ENCODE data around the gene EDN1.
"Not testable (repeated sequence)": the region's sequence is repeated elsewhere in the genome, so short reads cannot be mapped to it uniquely, and the experiment has no call there.

EDN1 gene

DNA sequence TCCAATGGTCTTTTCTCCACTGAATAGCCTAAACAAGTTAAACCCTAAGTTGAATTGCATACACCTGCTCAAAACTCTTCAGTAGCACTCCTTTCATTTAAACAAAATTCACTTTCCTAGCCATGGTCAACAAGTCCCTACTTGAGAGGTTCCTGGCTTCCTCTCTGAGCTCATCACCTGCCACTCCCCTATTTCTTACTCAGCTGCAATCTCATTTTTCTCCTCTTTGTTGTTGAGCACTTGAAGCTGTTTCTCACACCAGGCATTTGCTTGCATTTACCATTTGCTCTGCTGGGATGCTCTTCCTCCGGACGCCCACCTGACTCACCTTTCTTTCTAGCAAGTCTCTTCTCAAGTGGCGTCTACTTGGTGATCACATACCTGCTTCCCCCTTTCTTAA is 38.5 kb downstream of the EDN1 start:
- no peak for DNase-seq

DNA sequence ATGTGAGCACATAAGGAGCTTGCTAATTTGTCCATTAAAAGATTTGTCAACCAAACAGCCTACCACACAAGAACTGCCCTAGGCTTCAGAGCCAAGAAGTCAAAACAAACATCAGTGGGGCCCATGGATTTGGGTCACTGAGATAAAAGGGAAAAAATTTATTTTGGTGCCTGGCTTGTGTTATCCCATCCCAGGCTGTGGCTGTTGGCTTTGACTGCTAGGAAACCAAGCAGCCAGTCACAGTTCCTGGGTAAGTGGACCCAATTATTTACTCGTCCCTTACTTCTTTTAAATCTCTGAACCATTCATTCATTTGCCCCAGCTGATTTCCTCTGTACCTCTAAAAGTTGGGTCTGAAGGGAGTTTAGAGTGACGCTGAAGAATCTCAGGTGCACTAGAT is 41.3 kb downstream of the EDN1 start:
- no peak for DNase-seq

DNA sequence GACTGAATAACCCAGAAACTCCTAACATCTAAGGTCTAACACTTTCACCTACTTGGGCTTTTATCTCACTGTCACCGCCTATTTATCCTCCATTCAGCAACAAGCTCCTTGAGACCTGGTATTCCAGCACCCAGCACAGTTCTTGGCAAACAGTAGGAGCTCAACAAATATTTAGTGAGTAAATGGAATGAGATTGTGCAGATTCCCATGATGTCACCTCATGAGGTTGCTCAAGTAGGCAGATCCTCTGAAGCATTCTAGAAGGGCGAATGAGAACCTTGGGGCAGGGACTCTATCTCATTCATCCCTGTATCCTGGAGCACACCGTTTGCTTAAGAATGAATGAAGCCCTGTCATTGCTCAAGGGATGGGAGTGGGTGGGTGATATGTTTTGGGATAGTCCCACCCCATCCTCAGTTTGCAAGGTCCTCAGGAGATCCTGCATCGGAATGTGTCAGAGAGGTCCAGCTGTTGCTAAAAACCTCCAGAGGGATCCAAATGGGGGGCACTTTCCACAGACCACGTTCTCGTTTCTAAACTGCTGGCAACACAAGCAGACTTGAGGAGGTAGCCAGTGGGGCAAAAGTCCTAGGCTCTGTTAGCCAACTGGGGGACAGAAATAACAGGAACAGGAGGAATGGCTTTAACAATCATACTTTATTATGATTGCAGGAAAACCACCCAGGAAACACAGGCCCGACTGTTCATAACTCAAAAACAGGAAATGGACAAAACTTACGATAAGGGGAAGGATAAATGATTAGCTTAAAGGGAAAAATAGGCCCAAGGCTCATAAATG is 42.0 kb downstream of the EDN1 start:
- no peak for DNase-seq

DNA sequence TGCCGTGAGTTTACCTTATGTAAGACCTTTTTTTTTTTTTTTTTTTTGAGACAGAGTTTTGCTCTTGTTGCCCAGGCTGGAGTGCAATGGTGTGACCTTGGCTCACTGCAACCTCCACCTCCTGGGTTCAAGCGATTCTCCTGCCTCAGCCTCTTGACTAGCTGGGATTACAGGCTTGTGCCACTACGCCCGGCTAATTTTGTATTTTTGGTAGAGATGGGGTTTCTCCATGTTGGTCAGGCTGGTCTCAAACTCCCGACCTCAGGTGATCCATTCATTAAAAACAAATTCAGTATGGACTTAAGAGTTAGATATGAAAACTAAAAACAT is 42.6 kb downstream of the EDN1 start:
- not testable (repeated sequence) for DNase-seq

DNA sequence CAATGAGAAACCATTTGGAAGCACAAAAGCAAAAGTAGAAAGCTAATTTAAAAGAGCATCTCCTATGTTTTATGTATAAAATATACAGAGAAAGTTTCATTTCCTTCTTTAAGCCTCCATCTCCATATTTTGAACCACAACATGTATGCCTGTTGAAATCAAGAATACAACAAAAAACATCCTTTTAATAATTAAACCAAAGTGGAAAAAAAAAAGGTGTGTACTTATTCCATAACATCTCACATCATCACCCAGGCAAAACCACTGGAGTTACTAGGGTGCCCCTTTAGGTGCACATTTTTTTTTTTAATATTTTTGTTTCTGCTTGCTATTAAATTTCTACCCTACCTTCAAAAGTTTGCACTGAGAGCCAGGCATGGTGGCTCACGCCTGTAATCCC is 43.0 kb downstream of the EDN1 start:
- DNase-seq = no peak

DNA sequence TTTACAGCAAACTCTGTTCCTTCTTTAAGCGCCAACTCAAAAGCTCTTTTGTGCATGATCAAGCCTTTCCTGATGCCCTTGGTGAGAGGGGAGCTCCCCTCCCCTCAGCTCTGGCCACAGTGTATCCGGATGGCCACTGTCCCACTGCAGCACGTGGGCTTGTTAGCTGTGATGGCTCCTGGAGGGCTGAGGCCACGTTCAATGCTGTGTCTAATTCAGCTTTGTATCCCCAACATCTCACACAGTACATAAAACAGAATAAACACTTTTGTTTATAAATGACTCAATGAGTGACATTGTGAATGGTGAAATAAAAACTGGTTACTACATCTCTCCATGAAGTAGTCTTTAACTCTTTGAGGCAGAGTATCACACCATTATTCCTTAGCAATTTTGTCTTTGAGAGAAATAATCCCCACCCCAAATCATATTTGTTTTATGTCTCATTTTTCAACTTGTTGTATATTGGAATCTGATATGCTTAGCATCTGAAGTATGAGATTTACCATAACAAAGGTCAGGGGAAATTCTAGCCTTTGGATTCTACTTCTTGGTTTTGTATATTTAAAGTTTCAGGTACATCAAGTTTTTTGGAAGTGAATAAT is 44.5 kb downstream of the EDN1 start:
- DNase-seq = no peak

DNA sequence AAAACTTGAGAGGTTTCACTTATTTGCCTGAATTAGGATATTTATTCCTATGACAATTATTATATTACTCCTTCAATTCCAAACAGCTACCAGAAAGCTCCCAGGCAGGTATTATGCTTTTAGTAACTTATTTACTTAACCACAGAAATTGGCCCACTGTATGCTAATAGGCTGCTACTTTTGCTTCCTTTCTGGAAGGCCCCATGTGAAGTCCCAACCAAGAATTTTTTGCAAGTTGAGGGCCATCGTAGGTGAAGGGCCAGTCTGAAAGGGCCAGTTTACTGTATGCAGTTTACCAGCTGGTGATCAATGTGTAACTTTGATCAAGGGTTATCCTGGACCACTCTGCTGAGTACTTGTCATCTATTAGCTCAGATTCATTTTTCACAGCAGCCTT is 45.0 kb downstream of the EDN1 start:
- no peak for DNase-seq

DNA sequence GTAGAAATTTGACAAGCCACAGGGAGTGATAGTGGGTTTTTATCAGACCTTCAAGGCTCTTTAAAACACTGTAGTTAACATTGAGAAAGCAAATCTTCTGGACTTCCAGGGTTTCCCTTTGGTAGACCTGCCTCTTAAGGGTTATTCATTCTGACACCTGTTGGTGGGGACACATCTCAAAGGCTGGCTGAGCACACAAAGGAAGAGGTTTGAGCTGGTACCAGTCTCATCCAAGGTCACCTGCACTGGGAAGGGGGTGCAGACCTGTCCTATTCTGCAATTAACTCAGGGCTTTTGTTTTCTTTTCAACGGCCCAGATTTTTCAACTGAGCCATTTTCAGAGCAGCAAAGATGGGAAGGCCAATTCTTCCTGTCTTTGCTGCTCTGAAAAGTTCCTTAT is 45.6 kb downstream of the EDN1 start:
- no peak for DNase-seq

DNA sequence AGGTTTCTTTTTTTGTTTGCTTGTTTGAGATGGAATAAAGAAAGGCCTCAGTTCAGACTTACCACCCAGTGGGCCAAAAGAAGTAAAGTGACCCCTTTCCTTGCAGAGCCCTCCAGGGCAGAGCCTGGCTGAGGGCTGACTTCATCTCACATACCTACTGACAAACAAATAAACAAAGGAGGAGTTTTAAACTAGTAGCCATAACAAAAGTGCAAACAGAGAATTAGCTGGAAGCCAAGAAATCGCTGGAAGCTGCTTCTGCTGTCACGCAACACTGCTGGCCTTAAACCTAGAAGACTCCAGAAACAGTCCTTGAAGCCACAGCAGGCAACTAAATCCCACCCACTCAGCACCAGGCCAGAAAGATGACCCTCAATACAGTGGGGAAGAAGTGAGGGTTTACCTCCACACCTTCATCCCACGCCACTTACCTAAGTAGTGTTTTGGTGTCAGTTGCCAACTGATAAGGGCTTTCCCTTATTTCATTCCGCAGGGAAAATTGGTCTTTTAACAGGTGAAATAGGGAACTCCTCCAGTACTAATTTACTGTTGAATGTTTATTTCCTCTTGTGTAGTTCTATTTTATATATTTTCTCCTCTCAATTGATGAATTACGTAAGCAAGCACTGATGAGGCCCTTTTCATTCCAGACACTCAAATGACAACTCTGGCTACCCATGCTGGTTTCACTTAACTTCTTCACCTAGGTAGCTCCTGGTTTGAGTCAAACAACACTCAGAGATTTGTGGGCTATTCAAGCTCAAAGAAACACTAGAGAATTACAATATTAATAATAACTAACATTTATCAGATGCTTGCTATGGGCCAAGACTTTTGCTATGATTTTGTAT is 46.2 kb downstream of the EDN1 start:
- no peak for DNase-seq

DNA sequence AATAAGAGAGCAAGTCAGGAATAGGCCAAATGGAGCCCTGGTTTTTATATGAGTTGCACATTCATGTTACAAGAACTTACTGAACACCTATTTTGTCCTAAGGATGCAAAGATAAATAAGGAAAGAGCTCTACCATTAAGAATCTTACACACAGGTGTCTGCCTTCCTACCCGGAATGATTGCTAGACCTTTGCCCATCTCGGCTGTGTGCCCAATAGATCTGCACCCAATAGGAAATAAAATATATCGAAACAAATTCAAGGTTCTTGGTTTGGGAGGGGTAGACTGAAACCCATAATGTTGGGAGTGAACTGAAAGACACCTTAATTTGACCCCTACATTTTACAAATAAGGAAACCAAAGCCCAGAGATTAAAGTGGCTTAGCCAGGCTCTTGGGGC is 48.9 kb downstream of the EDN1 start:
- no peak for DNase-seq

DNA sequence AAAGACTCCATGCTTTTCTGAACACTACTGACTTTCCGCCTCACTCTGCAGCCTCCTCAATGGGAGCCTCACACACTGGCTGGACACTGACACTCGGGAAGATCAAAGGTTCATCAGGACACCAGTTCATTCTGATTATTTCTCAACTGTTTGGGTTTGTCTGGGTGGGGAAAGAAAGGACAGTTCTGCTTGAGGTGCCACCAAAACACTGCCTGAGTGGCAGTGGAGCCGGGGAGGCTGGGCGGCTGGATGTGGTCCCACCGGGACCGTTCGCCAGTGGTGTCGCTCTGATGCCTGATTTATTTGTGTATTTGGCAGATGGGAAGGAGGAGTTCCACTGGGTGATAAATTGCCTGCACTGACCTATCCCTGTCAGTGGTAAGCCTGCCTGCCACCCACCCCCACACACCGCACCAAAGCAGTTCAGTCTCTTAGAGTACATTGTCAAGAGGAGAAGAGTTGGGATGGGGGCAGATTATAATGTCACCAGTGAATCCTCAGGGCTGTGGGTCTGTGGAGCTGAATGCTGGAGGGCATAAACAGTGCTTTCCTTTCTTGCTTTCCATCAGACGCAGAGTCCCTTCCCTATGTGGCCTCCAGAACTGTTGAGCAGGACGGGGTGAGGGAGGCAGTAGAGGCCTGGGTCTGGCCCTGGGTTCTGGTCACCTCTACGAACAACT is 49.8 kb downstream of the EDN1 start:
- DNase-seq = peak; percentile 34 to 78

DNA sequence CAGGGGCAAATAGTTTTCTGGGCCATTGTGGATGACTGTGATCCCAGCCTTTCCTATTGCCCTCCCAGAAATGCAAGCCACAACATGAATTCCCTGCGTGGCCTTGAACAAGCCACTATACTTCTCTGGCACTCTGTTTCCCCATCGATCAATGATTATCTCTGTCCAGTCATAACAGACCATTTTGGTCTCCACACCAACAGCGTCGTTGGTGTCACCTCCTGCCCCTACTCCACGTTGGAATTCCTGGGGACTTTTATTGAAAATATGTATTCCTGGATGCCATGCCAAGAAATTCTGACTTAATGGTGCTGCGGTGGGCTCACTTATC is 50.3 kb downstream of the EDN1 start:
- no peak for DNase-seq

DNA sequence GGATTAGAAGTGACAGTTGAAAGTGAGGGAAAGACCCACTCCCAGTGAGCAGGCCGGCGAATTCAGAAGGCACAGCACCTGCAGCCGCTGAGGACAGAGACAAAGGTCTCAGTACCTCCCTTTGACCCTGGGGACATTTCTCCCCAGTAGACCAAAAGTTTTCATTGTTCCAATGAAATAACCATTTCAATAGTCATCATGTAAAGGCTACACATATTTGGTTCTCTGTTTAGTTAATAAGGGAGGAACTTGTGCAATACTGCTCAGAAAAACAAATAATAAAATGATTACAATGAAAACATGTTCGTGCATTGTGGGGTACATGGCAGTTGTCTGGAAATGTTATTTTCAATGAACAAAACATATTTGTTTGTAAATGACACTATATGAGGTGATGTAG is 52.5 kb downstream of the EDN1 start:
- no peak for DNase-seq

DNA sequence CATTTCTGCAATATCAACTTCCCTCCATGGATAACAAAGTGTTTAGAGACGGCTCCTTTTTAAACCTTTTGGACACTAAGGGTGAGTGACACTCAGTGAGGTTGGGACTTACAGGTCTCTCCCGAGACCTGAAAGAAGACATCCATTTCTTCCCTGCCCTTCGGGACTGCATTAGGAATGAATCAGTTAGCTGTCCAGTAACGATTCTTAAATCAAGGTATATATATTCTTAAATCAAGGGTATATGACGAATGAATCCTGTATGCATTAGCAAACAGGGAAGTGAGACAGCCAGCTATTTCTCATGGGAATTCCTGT is 52.9 kb downstream of the EDN1 start:
- no peak for DNase-seq

DNA sequence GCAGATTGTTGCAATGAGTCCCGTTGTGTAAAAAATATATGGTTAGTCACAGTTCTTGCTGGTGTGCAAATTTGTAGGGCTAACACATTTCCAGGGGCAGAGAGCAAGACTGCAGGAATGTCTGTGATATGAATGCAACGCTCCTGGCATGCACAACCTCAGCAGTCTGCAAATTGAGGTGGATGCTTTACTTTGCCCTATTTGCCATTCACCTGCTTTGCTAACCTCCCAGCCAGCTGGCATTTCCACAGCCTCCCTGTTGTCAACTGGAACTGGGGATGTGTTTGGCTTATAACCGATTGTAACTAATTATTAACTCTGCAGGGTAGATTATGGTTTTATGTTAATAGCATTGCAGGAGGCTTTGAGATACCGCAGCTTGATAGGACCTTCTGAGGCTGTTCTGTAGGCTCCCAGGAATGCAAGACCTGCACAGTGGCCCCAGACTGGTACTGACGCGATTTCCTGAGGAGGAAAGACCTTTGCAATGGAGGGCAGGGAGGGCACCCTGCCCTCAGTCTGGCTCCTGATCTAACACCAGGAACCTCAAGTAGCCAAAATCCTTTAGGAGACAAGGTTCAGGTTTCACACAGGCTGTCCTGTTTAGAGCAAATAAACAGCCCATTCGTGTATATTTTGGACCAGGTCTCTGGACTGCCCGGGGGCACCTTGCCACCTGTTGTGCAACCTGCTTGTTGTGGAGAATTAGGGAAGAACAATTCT is 53.4 kb downstream of the EDN1 start:
- DNase-seq = no peak

DNA sequence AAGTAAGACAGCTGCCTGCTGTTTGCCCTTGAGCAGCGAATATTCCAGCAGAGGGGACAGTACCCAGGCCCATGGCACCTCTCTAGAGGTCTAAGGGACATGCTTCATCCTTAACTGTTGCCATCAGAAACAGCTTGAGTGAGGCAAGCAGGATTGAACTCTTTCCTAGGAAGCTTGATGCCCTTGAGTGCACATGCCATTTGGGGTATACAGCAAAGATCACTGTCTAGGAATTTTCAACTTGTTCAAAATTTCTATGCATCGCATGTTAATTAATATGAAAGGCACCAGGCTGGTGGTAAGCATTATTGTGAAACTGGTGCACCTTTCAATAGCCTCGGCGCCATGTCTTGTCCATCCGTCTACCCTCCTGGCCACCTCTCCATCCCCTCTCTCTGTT is 54.1 kb downstream of the EDN1 start:
- no peak for DNase-seq

DNA sequence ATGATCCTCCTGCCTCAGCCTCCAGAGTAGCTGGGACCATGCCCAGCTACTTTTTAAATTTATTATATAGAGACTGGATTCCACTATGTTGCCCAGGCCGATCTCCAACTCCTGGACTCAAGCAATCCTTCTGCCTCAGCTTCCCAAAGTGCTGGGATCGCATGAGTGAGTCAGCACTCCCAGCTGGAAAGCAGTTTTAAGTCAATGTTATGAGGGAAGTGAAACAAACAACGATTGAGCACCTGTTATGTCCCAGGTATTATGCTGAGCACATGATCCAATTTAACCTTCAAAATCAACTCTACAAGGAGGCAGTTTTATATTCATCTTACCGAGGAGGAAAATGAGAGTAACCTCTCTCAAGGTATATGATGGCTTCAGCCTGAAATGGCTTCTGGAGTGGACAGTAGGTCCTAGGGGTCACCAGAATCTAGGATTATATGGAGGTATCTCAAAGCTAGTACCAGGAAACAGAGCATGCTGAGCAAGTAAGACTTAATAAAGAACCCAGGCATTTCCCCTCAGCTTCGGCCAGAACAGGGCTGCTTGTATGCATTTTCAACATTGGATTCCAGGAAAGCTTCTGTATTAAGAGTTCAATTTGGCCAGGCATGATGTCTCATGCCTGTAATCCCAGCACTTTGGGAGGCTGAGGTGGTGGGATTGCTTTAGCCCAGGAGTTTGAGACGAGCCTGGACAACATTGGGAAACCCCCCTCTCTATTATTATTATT is 55.0 kb downstream of the EDN1 start:
- DNase-seq = no peak

DNA sequence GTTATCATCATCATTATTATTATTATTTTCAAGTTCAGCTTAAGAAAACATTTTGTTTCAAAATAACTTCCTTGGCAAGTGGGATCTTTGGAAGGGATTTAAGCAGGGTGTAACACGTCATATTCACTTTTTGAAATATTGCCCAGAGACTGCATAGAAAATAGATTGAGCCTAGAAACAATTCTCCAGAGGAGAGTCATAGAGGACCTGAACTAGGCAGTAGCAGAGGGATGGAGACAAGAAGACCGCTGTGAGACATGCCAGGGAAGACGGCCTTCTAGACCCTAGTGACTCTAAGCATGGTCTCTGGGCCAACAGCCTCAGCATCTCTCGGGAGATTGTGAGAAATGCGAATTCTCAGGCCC is 55.5 kb downstream of the EDN1 start:
- no peak for DNase-seq

Measured in NCI-H524 (cell line).